Cardiac septum (tissue), 1 donor: ENCODE results near the gene CNBD2. TPM values are rescaled to one million over a fixed set of nuclear protein-coding genes. Genes with fewer than 3 reads are reported as not detected.

Source experiments
- total RNA-seq: library from RNA; stranded (reverse); fragmentation: NEBNext Ultra II Directional; extraction: Animal tissue kit (Norgen Biotek cat#: 25700); gene quantifications from one replicate; pipeline ENCODE4 v1.2.1, GENCODE V29; 2021
- donor health status: DM: no; HTN: no; CAD: no.

Gene CNBD2
- total RNA-seq, 1 donor from 2014 or later, result 3.1 TPM

Other genes starting within 250 kb of the CNBD2 start
- 167 TPM for gene RBM39, start 226.3 kb upstream of the CNBD2 start, total RNA-seq
- gene PHF20, start 196.6 kb upstream of the CNBD2 start, total RNA-seq, result 28.9 TPM
- 49.5 TPM for gene SCAND1, start 14.1 kb upstream of the CNBD2 start, total RNA-seq
- 21.8 TPM for gene EPB41L1, start 186.2 kb downstream of the CNBD2 start, total RNA-seq